ENCODE data around the gene PTPRN.

Gene PTPRN

DNA sequence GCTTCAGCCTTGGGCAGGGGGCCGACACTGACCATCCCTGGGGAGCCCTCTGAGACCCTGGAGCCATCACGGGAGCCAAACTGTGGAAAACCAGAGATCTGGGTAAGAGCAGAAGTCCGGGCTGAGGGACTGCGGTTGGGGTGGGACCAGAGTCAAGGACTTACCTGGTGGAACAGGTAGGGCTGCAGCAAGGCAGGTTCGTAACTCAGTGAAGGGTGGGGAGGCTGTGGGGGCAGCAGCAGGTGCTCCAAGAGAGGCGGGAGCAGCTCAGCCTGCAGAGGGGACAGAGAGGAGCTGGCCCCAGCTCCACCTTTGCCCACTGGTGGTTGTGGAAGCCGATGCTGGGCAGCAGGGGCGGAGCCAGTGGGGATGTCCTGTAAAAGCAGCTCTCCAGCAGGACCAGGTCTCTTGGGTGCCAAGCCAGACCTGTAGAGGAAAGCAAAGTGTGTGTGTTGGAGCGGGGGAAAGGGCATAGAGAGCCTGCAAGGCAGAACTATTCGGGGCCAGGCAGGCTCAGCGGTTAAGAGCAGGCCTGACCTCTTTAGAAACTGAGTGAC is 6.7 kb downstream of the PTPRN start:
- H3K27me3 ChIP-seq (ENCODE audit: control insufficient read depth, insufficient read depth, low read length), result peaks cover 16% of the 10 kb centered on the region

DNA sequence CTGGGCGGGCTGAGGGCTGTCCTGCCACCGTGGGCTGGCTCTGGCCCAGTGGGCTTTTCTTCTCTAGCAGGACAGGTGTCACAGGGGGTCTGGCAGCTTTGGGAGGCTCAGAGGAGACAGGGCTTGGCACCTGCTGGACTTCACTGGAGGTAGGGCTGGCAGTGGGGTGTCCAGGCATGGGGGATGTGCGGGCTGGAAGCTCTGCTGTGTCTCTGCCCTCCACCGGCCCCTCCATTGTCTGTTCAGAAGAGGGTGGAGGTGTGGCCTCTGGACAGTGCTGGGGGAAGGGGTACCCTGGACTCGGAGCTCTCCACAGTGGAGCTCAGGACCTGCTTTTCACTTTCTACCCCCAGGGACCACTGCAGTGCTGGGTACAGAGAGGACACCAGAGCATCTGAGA is 9.2 kb downstream of the PTPRN start:
- Histone ChIP-seq H3K9ac (ENCODE audit: low read depth, low read length) (no peak overlapping the region), H3K36me3 (ENCODE audit: control insufficient read depth, insufficient read depth, low read length) (peaks cover 3% of the 10 kb centered on the region), H3K9me3 (ENCODE audit: control insufficient read depth, insufficient read depth, low read length) (no peaks in the 10 kb centered on the region), H3K4me3 (ENCODE audit: low read depth, low read length) (no peak overlapping the region), H3K27me3 (ENCODE audit: control insufficient read depth, insufficient read depth, low read length) (peaks cover 19% of the 10 kb centered on the region), H3K4me1 (ENCODE audit: control insufficient read depth, insufficient read depth, low read length) (no peaks in the 10 kb centered on the region)

More for the DNA sequence above, 6.7 kb downstream of the PTPRN start:
- Histone ChIP-seq H3K4me3 (ENCODE audit: low read depth, low read length) (no peak overlapping the region), H3K36me3 (ENCODE audit: control insufficient read depth, insufficient read depth, low read length) (no peaks in the 10 kb centered on the region), H3K9ac (ENCODE audit: low read depth, low read length) (no peak overlapping the region), H3K4me1 (ENCODE audit: control insufficient read depth, insufficient read depth, low read length) (peaks cover 1% of the 10 kb centered on the region), H3K9me3 (ENCODE audit: control insufficient read depth, insufficient read depth, low read length) (no peaks in the 10 kb centered on the region)

DNA sequence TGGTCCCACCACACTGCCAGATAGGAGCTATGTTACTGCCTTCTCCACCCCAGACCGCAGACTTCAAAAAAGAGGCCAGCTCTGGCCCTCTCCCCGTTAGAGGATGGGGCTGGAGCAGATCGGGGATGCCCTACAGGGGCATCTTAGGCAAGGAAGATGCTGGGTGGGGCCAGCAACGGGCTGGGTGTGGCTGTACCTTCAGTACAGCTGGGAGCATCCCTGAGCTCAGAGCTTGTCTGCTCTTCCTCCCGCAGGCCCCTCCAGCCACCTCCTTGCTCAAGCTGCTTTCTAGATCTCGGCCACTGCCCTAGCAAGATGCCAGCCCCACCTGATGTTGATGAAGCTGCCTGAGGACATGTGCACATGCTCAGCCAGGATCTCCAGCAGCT is 9.8 kb downstream of the PTPRN start:
- peaks cover 19% of the 10 kb centered on the region for H3K27me3 ChIP-seq (ENCODE audit: control insufficient read depth, insufficient read depth, low read length)

DNA sequence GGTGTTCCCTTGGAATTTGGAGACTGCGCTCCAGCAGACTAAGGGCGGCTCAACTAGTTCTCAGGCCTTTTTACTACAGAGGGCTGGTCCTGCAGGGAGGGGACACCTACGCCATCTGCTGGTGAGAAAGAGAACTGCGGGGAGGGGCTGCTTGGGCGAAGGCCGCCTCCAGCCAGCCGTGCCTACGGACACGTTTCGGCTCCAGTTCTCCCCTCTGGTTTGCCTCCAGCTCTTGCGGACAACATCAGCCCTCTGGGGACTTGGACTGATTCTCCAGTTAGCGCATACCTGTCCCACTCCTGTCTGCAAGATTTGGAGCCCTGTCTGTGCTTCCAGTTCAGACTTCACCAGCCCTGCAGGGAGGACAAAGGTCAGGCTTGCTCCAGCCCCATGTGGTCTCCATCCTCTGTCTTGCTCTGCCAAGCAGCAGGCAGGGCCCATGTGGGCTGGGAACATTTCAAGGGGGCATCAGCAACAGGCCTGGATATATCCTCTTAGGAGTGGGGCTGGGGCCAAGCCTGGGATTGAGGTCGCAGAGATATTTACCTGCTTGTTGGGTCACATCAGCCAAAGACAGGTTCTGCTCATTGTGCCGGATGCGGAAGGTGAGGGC is 10.3 kb downstream of the PTPRN start:
- peaks cover 3% of the 10 kb centered on the region for H3K36me3 ChIP-seq (ENCODE audit: control insufficient read depth, insufficient read depth, low read length)

More for the DNA sequence above, 9.8 kb downstream of the PTPRN start:
- Histone ChIP-seq H3K9ac (ENCODE audit: low read depth, low read length) (no peak overlapping the region), H3K4me3 (ENCODE audit: low read depth, low read length) (no peak overlapping the region), H3K4me1 (ENCODE audit: control insufficient read depth, insufficient read depth, low read length) (no peaks in the 10 kb centered on the region), H3K9me3 (ENCODE audit: control insufficient read depth, insufficient read depth, low read length) (no peaks in the 10 kb centered on the region), H3K36me3 (ENCODE audit: control insufficient read depth, insufficient read depth, low read length) (peaks cover 3% of the 10 kb centered on the region)

DNA sequence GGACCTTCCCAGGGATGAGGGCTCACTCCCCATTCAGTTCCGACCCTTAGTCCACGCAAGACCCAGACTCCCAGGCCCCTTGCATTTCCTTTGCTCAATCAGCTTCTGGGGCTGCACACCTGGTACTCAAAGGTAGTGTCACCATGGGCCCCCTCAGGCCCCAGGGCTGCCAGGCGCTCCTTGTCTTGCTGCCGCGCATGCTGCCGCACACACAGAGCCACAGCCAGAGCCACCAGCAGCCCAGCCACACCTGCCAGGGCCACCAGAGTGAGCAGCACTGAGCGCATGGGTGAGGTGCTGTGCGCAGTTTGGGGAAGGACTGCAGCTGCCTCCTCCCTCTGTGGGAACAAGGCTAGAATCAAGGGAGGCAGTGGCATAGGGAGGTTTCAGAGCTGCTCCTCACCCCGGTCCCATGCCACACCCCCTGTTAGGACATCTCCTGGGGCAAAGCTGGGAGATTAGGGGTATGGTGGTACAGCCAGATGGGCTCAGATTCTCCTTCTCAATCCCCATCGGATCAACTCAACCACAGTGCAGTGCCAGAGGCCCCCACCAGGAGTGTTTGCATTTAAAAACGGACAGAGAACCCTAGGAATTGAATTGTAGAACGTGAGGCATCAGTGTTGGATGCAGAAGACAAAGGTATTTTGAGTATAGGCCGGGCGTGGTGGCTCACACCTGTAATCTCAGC is 11.3 kb downstream of the PTPRN start:
- Histone ChIP-seq H3K9ac (ENCODE audit: low read depth, low read length) (no peak overlapping the region), H3K36me3 (ENCODE audit: control insufficient read depth, insufficient read depth, low read length) (peaks cover 3% of the 10 kb centered on the region), H3K4me3 (ENCODE audit: low read depth, low read length) (no peak overlapping the region), H3K27me3 (ENCODE audit: control insufficient read depth, insufficient read depth, low read length) (peaks cover 30% of the 10 kb centered on the region), H3K9me3 (ENCODE audit: control insufficient read depth, insufficient read depth, low read length) (no peaks in the 10 kb centered on the region), H3K4me1 (ENCODE audit: control insufficient read depth, insufficient read depth, low read length) (no peaks in the 10 kb centered on the region)

More for the DNA sequence above, 10.3 kb downstream of the PTPRN start:
- H3K4me3 ChIP-seq (ENCODE audit: low read depth, low read length), result no peak overlapping the region
- H3K9ac ChIP-seq (ENCODE audit: low read depth, low read length), result no peak overlapping the region
- H3K27me3 ChIP-seq (ENCODE audit: control insufficient read depth, insufficient read depth, low read length), result peaks cover 23% of the 10 kb centered on the region
- no peaks in the 10 kb centered on the region for H3K9me3 ChIP-seq (ENCODE audit: control insufficient read depth, insufficient read depth, low read length)
- no peaks in the 10 kb centered on the region for H3K4me1 ChIP-seq (ENCODE audit: control insufficient read depth, insufficient read depth, low read length)

DNA sequence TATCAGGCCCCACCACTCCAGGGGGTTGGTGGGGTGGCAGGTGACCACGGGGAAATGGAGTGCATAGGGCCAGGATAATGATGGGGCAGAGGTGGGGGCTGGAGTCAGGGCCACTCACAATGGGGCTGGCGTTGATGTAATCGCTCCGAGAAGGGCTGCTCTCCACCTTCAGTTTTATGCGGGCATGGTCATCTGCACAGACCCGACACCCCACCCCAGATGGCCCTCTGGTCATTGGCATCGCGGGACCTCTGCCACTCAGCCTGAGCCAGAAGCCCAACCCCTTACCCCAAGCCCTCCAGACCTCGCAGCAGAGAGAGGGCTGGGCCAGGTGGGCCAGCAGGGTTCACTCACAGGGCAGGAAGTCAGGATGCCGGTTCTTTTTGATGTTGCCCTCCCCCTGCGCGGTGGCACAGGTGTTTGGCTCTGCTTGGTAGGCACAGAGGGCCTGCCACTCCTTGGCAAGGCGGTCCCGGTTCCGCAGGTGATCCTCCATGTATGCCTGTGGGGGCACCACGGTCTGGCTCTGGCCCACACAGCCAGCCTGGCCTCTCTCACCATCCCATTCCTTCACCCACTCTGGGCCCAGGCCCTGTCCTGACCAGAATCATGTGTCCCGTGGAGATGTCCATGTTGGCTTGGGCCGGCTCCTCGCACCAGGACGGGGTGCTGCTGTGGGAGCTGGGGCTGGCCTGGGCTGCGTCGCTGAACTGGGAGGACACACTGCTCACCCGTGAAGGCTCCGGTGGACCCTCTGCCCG is 12.4 kb downstream of the PTPRN start:
- H3K27me3 ChIP-seq (ENCODE audit: control insufficient read depth, insufficient read depth, low read length), result peaks cover 30% of the 10 kb centered on the region
- H3K4me1 ChIP-seq (ENCODE audit: control insufficient read depth, insufficient read depth, low read length), result no peaks in the 10 kb centered on the region
- H3K9ac ChIP-seq (ENCODE audit: low read depth, low read length), result no peak overlapping the region
- no peaks in the 10 kb centered on the region for H3K9me3 ChIP-seq (ENCODE audit: control insufficient read depth, insufficient read depth, low read length)
- H3K36me3 ChIP-seq (ENCODE audit: control insufficient read depth, insufficient read depth, low read length), result peaks cover 3% of the 10 kb centered on the region
- no peak overlapping the region for H3K4me3 ChIP-seq (ENCODE audit: low read depth, low read length)

DNA sequence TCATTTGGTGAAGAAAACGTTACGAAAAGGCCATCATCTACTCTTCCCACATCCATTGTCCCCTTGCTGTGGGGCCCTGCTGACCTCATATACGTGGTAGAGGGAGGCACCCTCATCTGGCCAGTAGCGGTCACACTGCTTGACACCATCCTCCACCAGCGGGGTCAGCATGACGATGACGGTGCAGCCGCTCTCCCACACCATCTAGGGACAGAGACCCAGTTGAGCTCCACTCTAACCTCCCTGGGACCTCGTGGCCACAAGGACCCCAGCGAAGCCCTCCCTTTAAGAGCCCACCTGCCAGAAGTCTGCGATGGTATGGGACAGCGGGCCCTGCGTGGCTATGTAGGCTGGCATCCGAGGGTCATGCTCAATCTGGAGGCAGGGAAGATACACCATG is 13.1 kb downstream of the PTPRN start:
- Histone ChIP-seq H3K27me3 (ENCODE audit: control insufficient read depth, insufficient read depth, low read length) (peaks cover 29% of the 10 kb centered on the region), H3K9me3 (ENCODE audit: control insufficient read depth, insufficient read depth, low read length) (no peaks in the 10 kb centered on the region), H3K36me3 (ENCODE audit: control insufficient read depth, insufficient read depth, low read length) (peaks cover 3% of the 10 kb centered on the region), H3K9ac (ENCODE audit: low read depth, low read length) (no peak overlapping the region), H3K4me1 (ENCODE audit: control insufficient read depth, insufficient read depth, low read length) (no peaks in the 10 kb centered on the region), H3K4me3 (ENCODE audit: low read depth, low read length) (no peak overlapping the region)

DNA sequence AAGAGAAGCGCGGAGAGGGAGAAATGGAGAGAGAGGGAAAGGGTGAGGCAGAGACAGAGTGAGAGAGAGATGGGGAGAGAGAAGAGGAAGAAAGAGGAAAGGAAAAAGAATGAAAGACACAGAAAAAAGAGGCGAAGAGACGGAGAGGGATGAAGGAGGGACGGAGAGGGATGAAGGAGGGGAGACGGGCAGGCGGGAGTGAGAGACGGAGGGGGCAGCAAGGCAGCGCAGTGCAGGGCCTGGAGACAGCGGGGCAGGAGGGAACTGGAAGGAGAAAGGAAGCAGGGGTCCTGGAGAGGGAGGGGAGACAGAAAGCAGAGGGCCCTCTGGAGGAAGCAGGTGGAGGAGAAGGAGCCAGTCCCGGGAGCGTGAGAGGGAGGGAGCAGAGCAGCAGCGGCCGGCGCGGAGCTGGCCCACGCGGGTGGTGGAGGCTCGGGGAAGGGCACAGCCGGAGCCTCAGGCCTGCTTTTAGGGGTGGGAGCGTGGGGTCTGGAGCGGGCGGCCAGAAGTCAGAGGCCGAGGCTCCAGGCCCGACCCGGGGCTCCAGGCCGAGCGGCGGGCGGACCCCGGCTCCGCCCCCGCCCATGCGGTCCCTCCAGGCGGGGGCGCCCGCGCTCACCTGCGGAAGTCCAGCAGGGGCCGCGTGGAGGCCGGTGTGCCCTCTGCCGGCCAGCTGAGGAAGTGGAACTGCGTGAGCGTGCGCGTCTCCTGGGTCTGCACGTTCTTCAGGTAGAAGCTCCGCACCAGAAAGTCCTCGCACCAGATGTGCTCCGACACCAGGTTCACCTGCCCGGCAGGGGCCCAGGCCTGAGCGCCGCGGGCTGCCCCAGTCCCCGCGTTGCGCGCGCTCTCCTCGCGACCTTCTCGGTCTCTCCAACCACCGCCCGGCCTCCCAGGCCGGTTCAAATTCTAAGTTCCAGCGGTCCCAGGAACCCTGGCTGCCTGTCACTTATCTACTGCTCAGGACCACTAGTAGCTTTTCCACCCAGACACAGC is 14.5 kb downstream of the PTPRN start:
- Histone ChIP-seq H3K27me3 (ENCODE audit: control insufficient read depth, insufficient read depth, low read length) (peaks cover 24% of the 10 kb centered on the region), H3K4me3 (ENCODE audit: low read depth, low read length) (peak overlapping the region; percentile 69), H3K36me3 (ENCODE audit: control insufficient read depth, insufficient read depth, low read length) (peaks cover 3% of the 10 kb centered on the region), H3K9me3 (ENCODE audit: control insufficient read depth, insufficient read depth, low read length) (no peaks in the 10 kb centered on the region), H3K4me1 (ENCODE audit: control insufficient read depth, insufficient read depth, low read length) (no peaks in the 10 kb centered on the region), H3K9ac (ENCODE audit: low read depth, low read length) (peak overlapping the region; percentile 84)

DNA sequence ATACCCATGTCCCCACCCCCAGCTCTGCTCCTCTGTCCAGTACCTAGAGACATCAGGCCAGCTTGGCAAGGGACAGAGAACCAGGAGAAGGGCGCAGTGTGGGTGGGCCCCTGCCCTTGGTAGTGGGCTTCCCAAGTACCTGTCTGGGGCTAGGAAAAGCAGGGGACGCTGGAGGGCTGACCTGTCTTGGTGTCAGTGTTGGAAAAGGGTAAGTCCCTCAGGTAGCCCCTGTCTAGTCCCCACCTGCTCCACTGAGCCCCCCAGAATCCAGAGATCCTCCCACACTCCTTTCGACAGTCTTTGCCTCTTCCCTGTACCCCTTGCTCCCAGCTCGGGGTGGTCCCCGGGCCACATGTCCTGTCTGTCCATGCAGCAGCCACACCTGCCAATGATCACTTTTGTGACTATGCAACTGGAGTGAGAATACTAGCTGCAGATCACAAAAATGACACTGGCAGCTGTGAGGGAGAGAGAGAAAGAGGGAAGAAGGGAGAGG is 15.4 kb downstream of the PTPRN start:
- Histone ChIP-seq H3K4me3 (ENCODE audit: low read depth, low read length) (peak overlapping the region; percentile 69), H3K36me3 (ENCODE audit: control insufficient read depth, insufficient read depth, low read length) (peaks cover 3% of the 10 kb centered on the region)

DNA sequence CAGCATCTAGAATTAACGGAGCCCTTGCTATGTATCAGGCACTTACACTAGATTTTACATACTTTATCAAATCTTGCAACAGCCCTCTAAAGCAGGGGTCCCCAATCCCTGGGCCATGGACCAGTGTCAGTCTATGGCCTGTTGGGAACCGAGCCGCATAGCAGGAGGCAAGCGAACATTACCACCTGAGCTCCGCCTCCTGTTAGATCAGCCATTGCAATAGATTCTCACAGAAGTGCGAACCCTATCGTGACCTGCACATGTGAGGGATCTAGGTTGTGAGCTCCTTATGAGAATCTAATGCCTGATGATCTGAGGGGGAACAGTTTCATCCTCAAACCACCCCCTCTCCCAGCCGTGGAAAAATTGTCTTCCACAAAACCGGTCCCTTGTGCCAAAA is 16.6 kb downstream of the PTPRN start:
- Histone ChIP-seq H3K4me1 (ENCODE audit: control insufficient read depth, insufficient read depth, low read length) (no peaks in the 10 kb centered on the region), H3K9me3 (ENCODE audit: control insufficient read depth, insufficient read depth, low read length) (no peaks in the 10 kb centered on the region), H3K4me3 (ENCODE audit: low read depth, low read length) (no peak overlapping the region), H3K36me3 (ENCODE audit: control insufficient read depth, insufficient read depth, low read length) (peaks cover 3% of the 10 kb centered on the region), H3K9ac (ENCODE audit: low read depth, low read length) (no peak overlapping the region), H3K27me3 (ENCODE audit: control insufficient read depth, insufficient read depth, low read length) (peaks cover 24% of the 10 kb centered on the region)

More for the DNA sequence above, 15.4 kb downstream of the PTPRN start:
- Histone ChIP-seq H3K9ac (ENCODE audit: low read depth, low read length) (no peak overlapping the region), H3K4me1 (ENCODE audit: control insufficient read depth, insufficient read depth, low read length) (no peaks in the 10 kb centered on the region), H3K27me3 (ENCODE audit: control insufficient read depth, insufficient read depth, low read length) (peaks cover 24% of the 10 kb centered on the region), H3K9me3 (ENCODE audit: control insufficient read depth, insufficient read depth, low read length) (no peaks in the 10 kb centered on the region)
